ENCODE results near the gene TMEM87B. TPM values are rescaled to one million over a fixed set of nuclear protein-coding genes. Genes with fewer than 3 reads are reported as not detected.

Gene TMEM87B
- total and polyA plus RNA-seq, 12 donors, result 8.9 to 37.5 (median 29.1) TPM

GRCh38 chr2:112018846-112019245 is 36.2 kb upstream of the TMEM87B start:
- intact Hi-C loops (cut with DNase I), result no loop called here
- no peak overlapping the region for H3K27ac ChIP-seq

GRCh38 chr2:112019569-112019982 is 35.5 kb upstream of the TMEM87B start:
- peaks cover 0 to 44% of the 10 kb centered on the region in 2 donors for H3K36me3 ChIP-seq (replicated peaks in 1 of 2)
- peak in 1 of 7 donors; percentile 6 for DNase-seq
- TF ChIP-seq POLR2A (IDR thresholded peaks at IDR 0.05) (no peak), CTCF (IDR thresholded peaks at IDR 0.05) (no peak)
- WGBS, 4 donors, result 74 to 81% (median 77%) methylated on average over 4 of the region's 4 CpGs
- peaks cover 0 to 33% of the 10 kb centered on the region in 2 donors for H3K4me1 ChIP-seq (replicated peaks in 1 of 2)
- H3K4me3 ChIP-seq, result no peak overlapping the region
- intact Hi-C loops (cut with DNase I), result no loop called here
- H3K27ac ChIP-seq, result no peak overlapping the region
- H3K27me3 ChIP-seq, result no peaks in the 10 kb centered on the region
- H3K9me3 ChIP-seq (replicated peaks in 1 of 3), result no peaks in the 10 kb centered on the region

More at GRCh38 chr2:112018846-112019245, 36.2 kb upstream of the TMEM87B start:
- Histone ChIP-seq H3K9me3 (replicated peaks in 1 of 3) (no peaks in the 10 kb centered on the region), H3K4me1 (replicated peaks in 1 of 2) (peaks cover 0 to 33% of the 10 kb centered on the region in 2 donors), H3K4me3 (no peak overlapping the region), H3K27me3 (no peaks in the 10 kb centered on the region), H3K36me3 (replicated peaks in 1 of 2) (peaks cover 0 to 37% of the 10 kb centered on the region in 2 donors)
- no peak for DNase-seq
- 89 to 94% (median 91%) methylated on average over 8 of the region's 8 CpGs for WGBS, 4 donors
- TF ChIP-seq POLR2A (IDR thresholded peaks at IDR 0.05) (no peak), CTCF (IDR thresholded peaks at IDR 0.05) (no peak)

GRCh38 chr2:112020561-112020960 is 34.5 kb upstream of the TMEM87B start:
- no peak overlapping the region for H3K27ac ChIP-seq
- intact Hi-C loops (cut with DNase I), result loop anchor here in 1 of 2 donors (10.0 kb wide), 1 partner anchor 116 kb away; no protein-coding TSS in a partner anchor

GRCh38 chr2:112021290-112021689 is 33.8 kb upstream of the TMEM87B start:
- H3K36me3 ChIP-seq (replicated peaks in 1 of 2), result peaks cover 0 to 51% of the 10 kb centered on the region in 2 donors
- WGBS, 4 donors, result 88 to 89% (median 88%) methylated on average over 10 of the region's 10 CpGs
- DNase-seq, result no peak
- peaks cover 0 to 27% of the 10 kb centered on the region in 2 donors for H3K4me1 ChIP-seq (replicated peaks in 1 of 2)
- H3K9me3 ChIP-seq (replicated peaks in 1 of 3), result no peaks in the 10 kb centered on the region
- TF ChIP-seq POLR2A (IDR thresholded peaks at IDR 0.05) (no peak), CTCF (IDR thresholded peaks at IDR 0.05) (no peak)
- H3K27ac ChIP-seq, result peak overlapping the region in 3 of 5 donors; percentile 6 to 60 (median 53)
- no peak overlapping the region for H3K4me3 ChIP-seq
- H3K27me3 ChIP-seq, result no peaks in the 10 kb centered on the region
- intact Hi-C loops (cut with DNase I), result loop anchor here in 1 of 2 donors (10.0 kb wide), 1 partner anchor 116 kb away; no protein-coding TSS in a partner anchor

More at GRCh38 chr2:112020561-112020960, 34.5 kb upstream of the TMEM87B start:
- DNase-seq, result peak in 1 of 7 donors; percentile 13
- Histone ChIP-seq H3K36me3 (replicated peaks in 1 of 2) (peaks cover 0 to 52% of the 10 kb centered on the region in 2 donors), H3K4me3 (no peak overlapping the region), H3K27me3 (no peaks in the 10 kb centered on the region), H3K4me1 (replicated peaks in 1 of 2) (peaks cover 0 to 28% of the 10 kb centered on the region in 2 donors), H3K9me3 (replicated peaks in 1 of 3) (no peaks in the 10 kb centered on the region)
- TF ChIP-seq POLR2A (IDR thresholded peaks at IDR 0.05) (no peak), CTCF (IDR thresholded peaks at IDR 0.05) (no peak)
- 84 to 100% (median 100%) methylated on average over 1 to 3 of the region's 3 CpGs for WGBS, 4 donors

Measured in adrenal gland (tissue), 12 donors.